ENCODE results near the gene CHRNA4. TPM values are rescaled to one million over a fixed set of nuclear protein-coding genes. Genes with fewer than 3 reads are reported as not detected.

Gene CHRNA4
- total RNA-seq, 1 experiment from 2014 or later: 2.4 TPM

DNA sequence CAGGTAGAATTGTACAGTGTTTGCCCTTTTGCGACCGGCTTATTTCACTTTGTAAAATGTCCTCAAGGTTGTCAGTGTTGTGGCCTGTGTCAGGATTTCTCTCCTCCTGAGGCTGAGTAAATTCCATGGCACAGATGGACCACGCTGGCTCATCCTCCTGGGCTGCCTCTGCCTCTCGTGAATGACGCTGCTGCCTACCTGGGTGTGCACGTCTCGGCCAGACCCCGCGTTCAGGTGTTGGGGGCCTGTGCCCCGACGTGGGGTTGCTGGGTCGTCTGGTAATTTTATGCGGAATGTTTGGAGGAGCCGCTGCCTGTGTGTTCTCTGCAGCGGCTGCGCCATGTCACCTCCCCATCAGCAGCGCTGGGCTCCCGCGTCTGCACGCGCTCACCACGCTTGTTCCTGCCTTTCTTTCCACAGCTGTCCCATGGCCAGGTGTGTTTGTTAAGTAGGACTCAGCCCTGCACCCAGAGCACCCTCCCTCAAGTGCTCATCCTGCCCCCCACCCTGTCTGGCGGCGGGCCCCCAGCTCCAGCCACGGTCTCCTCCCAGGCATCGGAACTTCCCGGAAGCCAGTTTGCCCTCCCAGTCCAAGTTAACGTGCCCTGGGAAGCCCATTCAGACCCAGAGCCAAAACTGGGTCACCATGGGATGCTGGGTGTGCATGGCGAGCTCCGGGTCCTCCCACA lies 36.1 kb upstream of the CHRNA4 start:
- intact Hi-C loops (cut with micrococcal nuclease; ENCODE audit: unreplicated experiment): no loop called here
- ATAC-seq (no peak), DNase-seq (ENCODE audit: low read depth, low spot score) (no peak)
- no peak for TF ChIP-seq SIN3A (IDR thresholded peaks at IDR 0.05; ENCODE audit: borderline replicate concordance, insufficient read depth, low read depth, low read length)
- TF ChIP-seq, protein P1, sequence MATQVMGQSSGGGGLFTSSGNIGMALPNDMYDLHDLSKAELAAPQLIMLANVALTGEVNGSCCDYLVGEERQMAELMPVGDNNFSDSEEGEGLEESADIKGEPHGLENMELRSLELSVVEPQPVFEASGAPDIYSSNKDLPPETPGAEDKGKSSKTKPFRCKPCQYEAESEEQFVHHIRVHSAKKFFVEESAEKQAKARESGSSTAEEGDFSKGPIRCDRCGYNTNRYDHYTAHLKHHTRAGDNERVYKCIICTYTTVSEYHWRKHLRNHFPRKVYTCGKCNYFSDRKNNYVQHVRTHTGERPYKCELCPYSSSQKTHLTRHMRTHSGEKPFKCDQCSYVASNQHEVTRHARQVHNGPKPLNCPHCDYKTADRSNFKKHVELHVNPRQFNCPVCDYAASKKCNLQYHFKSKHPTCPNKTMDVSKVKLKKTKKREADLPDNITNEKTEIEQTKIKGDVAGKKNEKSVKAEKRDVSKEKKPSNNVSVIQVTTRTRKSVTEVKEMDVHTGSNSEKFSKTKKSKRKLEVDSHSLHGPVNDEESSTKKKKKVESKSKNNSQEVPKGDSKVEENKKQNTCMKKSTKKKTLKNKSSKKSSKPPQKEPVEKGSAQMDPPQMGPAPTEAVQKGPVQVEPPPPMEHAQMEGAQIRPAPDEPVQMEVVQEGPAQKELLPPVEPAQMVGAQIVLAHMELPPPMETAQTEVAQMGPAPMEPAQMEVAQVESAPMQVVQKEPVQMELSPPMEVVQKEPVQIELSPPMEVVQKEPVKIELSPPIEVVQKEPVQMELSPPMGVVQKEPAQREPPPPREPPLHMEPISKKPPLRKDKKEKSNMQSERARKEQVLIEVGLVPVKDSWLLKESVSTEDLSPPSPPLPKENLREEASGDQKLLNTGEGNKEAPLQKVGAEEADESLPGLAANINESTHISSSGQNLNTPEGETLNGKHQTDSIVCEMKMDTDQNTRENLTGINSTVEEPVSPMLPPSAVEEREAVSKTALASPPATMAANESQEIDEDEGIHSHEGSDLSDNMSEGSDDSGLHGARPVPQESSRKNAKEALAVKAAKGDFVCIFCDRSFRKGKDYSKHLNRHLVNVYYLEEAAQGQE (IDR thresholded peaks at IDR 0.05; ENCODE audit: insufficient read depth in 1 of 2, low read depth in 2 of 2, low read length in 1 of 2): no peak
- TF ChIP-seq, protein P2, sequence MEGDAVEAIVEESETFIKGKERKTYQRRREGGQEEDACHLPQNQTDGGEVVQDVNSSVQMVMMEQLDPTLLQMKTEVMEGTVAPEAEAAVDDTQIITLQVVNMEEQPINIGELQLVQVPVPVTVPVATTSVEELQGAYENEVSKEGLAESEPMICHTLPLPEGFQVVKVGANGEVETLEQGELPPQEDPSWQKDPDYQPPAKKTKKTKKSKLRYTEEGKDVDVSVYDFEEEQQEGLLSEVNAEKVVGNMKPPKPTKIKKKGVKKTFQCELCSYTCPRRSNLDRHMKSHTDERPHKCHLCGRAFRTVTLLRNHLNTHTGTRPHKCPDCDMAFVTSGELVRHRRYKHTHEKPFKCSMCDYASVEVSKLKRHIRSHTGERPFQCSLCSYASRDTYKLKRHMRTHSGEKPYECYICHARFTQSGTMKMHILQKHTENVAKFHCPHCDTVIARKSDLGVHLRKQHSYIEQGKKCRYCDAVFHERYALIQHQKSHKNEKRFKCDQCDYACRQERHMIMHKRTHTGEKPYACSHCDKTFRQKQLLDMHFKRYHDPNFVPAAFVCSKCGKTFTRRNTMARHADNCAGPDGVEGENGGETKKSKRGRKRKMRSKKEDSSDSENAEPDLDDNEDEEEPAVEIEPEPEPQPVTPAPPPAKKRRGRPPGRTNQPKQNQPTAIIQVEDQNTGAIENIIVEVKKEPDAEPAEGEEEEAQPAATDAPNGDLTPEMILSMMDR (IDR thresholded peaks at IDR 0.05): no peak
- TF ChIP-seq POLR2AphosphoS5 (IDR thresholded peaks at IDR 0.05; ENCODE audit: low read depth, low read length): no peak
- no peak for TF ChIP-seq TCF7L2 (IDR thresholded peaks at IDR 0.05; ENCODE audit: low read depth, low read length)
- BruUV-seq (replicated peaks): no TSS peak
- in situ Hi-C loops (cut with HindIII; ENCODE audit: low pct_unique_long_range_greater_than_20kb, low sequenced_read_pairs): loop anchor here (25.0 kb wide), 1 partner anchor 110 kb away; the partner anchor contains the start of gene COL20A1
- POLR2A ChIA-PET: no interaction called here
- Histone ChIP-seq H3K27ac (ENCODE audit: low read length) (no peak overlapping the region), H3K4me1 (ENCODE audit: control insufficient read depth, insufficient read depth, low read length) (peaks cover 5% of the 10 kb centered on the region), H3K9me3 (ENCODE audit: control insufficient read depth, insufficient read depth, low read depth, low read length) (no peaks in the 10 kb centered on the region), H3K4me3 (ENCODE audit: low read depth in 2 of 2, low read length in 2 of 2) (no peak overlapping the region), H3K36me3 (ENCODE audit: control insufficient read depth, insufficient read depth, low read length) (no peaks in the 10 kb centered on the region), H3K27me3 (ENCODE audit: control insufficient read depth, insufficient read depth, low read length) (no peaks in the 10 kb centered on the region)
- CTCF ChIA-PET: interaction anchor here (0.6 kb wide), 1 partner anchor 425 kb away, joined by 3 read pairs; no protein-coding TSS in a partner anchor

DNA sequence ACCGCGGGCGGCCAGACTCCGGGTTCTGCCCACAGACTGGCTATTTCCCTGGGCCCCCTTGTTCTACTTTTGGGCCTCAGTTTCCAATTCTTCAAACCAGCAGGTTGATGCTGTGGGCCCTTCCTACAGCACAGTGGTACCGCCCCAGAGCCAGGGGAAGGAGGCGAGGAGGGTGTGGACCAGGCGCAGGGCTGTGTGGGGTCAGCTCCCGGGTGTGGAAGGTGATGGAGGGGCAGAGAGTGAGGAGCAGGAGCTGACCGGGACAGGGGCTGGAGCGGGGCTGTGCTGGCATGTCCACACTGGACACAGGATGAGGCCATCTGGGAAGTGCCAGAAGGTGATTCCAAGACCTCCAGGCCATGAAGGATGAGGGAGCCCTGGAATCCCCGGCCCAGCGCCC lies 35.2 kb upstream of the CHRNA4 start:
- no TSS peak for BruUV-seq (replicated peaks)
- H3K27ac ChIP-seq (ENCODE audit: low read length): no peak overlapping the region
- TF ChIP-seq, protein P2 (IDR thresholded peaks at IDR 0.05): no peak
- no peak for TF ChIP-seq TCF7L2 (IDR thresholded peaks at IDR 0.05; ENCODE audit: low read depth, low read length)
- TF ChIP-seq POLR2AphosphoS5 (IDR thresholded peaks at IDR 0.05; ENCODE audit: low read depth, low read length): no peak
- TF ChIP-seq, protein P1 (IDR thresholded peaks at IDR 0.05; ENCODE audit: insufficient read depth in 1 of 2, low read depth in 2 of 2, low read length in 1 of 2): no peak
- no peak for TF ChIP-seq SIN3A (IDR thresholded peaks at IDR 0.05; ENCODE audit: borderline replicate concordance, insufficient read depth, low read depth, low read length)
- ChIA-PET POLR2A (no interaction called here), CTCF (interaction anchor here (0.6 kb wide), 1 partner anchor 424 kb away, joined by 3 read pairs; no protein-coding TSS in a partner anchor)
- DNase-seq (ENCODE audit: low read depth, low spot score) (no peak), ATAC-seq (no peak)
- no peaks in the 10 kb centered on the region for H3K27me3 ChIP-seq (ENCODE audit: control insufficient read depth, insufficient read depth, low read length)
- H3K36me3 ChIP-seq (ENCODE audit: control insufficient read depth, insufficient read depth, low read length): no peaks in the 10 kb centered on the region
- in situ Hi-C loops (cut with HindIII; ENCODE audit: low pct_unique_long_range_greater_than_20kb, low sequenced_read_pairs): loop anchor here (25.0 kb wide), 1 partner anchor 109 kb away; the partner anchor contains the start of gene COL20A1
- no peak overlapping the region for H3K4me3 ChIP-seq (ENCODE audit: low read depth in 2 of 2, low read length in 2 of 2)
- H3K4me1 ChIP-seq (ENCODE audit: control insufficient read depth, insufficient read depth, low read length): no peaks in the 10 kb centered on the region; the same call in 1 of the 2 replicates
- no peaks in the 10 kb centered on the region for H3K9me3 ChIP-seq (ENCODE audit: control insufficient read depth, insufficient read depth, low read depth, low read length)
- intact Hi-C loops (cut with micrococcal nuclease; ENCODE audit: unreplicated experiment): no loop called here
